SKM-1 (cell line): Measurements from ENCODE around the gene PMAIP1.

Source experiments
- DNase-seq: peaks from one replicate; lab custom pipeline; 2025; ENCODE audit not compliant: unreplicated experiment; lab: John Stamatoyannopoulos, UW

The PMAIP1 gene

DNA sequence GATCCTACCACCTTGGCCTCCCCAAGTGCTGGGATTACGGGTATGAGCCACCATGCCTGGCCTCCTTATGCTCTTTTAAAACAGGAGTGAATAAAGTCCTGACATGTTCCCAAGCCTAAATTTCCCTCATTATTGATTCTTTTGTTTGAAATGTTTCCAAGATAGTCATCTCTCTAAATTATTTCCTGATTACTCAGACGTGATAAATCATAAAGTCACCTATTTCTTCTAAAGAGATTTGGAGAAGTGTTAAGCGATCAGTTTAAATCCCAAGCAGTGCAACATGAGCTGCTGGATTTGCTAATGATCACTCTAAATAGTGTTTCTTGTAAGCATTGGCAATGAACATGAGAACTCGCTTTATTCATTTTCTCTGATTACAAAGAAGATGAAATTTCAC is 51.8 kb downstream of the PMAIP1 start:
- DNase-seq = no peak

DNA sequence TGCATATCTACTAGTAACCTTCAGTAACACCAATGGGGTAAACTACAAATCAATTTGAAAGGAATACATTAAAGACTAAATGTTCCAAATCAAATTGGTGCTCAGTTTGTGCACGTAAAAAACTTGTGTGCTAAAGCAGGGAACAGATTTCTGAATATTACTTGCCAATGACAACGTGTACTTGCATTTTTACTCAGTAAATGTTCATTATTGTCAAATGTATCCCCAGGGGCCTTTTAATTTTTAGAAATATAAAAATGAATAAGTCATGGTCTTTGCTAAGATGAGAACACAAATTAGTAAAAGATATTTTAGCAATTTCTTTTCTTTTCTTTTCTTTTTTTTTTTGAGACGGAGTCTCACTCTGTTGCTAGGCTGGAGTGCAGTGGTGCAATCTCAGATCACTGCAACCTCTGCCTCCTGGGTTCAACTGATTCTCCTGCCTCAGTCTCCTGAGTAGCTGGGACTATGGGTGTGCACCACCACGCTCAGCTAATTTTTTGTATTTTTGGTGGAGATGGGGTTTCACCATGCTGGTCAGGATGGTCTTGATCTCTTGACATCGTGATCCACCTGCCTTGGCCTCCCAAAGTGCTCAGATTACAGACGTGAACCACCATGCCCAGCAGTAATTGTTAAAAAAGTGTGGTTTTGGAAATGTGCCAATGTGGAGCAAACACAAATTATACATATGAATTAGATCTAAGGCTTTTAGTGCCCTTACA is 52.6 kb downstream of the PMAIP1 start:
- DNase-seq = no peak
